PFSK-1 (cell line): Measurements from ENCODE around the gene GJD2.

ENCODE experiments used
- FOXP2 ChIP-seq: optimal IDR thresholded peaks from 2 replicates; pipeline ENCODE3; 2011; ENCODE audit warnings: borderline replicate concordance, control low read depth, inconsistent platforms; ENCODE audit not compliant: insufficient read depth; ENCODE audit errors: extremely low read length, extremely low read depth
- POLR2AphosphoS5 ChIP-seq: IDR thresholded peaks from 2 replicates; pipeline ENCODE4 v1.6.1; 2012; ENCODE audit warnings: low read depth, mild to moderate bottlenecking, control low read depth, low read length, moderate library complexity
- REST ChIP-seq, 2 experiments: IDR thresholded peaks; 2 replicates each; pipeline versions ENCODE4 v1.6.1 to v1.8.0; 2011 to 2012; ENCODE audit warnings: low read depth in 2 of 2, low read length in 2 of 2, control low read depth in 1 of 2, inconsistent platforms in 1 of 2, mild to moderate bottlenecking in 1 of 2, moderate library complexity in 1 of 2; ENCODE audit not compliant: insufficient read depth in 1 of 2
- SIN3A ChIP-seq: IDR thresholded peaks from 2 replicates; pipeline ENCODE4 v1.6.1; 2012; ENCODE audit warnings: mild to moderate bottlenecking, low read length, moderate library complexity, borderline replicate concordance; ENCODE audit not compliant: insufficient read depth
- TAF1 ChIP-seq: IDR thresholded peaks from 2 replicates; pipeline ENCODE4 v1.6.1; 2012; ENCODE audit warnings: low read length, control low read depth, borderline replicate concordance; ENCODE audit not compliant: insufficient read depth

GJD2 gene

GRCh38 chr15:34722439-34722836 is 32.4 kb downstream of the GJD2 start:
- TF ChIP-seq SIN3A (no peak), POLR2AphosphoS5 (no peak), TAF1 (no peak), FOXP2 (no peak)

DNA sequence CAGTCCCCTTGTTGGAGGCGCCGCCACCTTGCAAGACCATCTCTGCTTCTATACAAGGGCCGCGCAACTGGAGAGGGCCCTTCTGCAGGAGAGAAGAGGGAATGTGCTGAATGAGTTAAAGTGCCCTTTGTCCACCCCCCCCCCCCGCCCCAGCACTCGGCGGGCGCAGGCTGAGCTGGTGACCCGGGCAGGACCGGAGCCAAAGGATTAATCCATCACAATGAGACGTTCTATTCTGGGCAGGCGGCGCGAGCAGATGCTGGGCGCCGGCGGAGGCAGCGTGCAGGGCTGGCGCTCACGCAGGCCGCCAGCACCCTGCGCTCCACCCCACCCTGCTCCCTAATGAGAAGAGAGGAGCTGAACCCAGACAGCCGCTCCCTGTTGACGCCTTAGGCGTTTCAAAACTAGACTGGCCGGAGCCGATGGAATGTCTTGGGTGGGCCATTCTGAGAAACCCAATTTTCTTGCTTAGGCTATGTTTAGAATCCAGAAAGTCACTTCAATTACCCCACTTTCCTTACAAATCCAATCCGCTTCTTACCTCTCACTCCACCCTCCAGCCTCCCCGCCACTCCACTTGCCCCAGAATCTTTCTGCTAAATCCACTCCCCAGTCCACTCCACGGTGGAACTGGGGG is 32.9 kb downstream of the GJD2 start:
- TF ChIP-seq POLR2AphosphoS5 (no peak), SIN3A (no peak), FOXP2 (no peak), REST (IDR thresholded peaks at IDR 0.05; ENCODE audit: insufficient read depth in 1 of 2, low read depth in 2 of 2, low read length in 2 of 2) (no peak), TAF1 (no peak)

- TF ChIP-seq TAF1, result no peak
Measured at GRCh38 chr15:34721157-34721801, 33.5 kb downstream of the GJD2 start.

DNA sequence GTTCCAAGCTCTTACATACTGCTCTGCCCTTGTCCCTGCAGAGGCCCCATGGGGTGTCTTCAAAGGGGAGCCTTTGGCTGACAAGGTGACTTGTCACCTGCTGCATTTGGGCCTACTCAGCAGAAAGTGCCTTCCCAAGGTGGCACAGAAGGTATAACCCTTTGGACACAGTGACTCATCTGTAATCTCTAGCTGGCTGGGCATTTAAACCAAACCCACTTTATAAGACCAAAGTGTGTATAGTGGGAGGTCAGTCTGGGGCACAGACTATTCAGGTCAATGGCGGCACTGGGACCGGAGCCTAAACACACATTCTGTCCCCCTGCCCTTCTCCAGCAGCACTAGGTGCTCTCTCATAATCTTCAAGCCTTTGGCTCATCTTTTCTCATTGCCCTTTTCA is 35.1 kb downstream of the GJD2 start:
- TF ChIP-seq TAF1 (no peak), SIN3A (no peak), FOXP2 (no peak), REST (IDR thresholded peaks at IDR 0.05; ENCODE audit: insufficient read depth in 1 of 2, low read depth in 2 of 2, low read length in 2 of 2) (no peak), POLR2AphosphoS5 (no peak)

GRCh38 chr15:34718681-34719665 is 35.8 kb downstream of the GJD2 start:
- TF ChIP-seq POLR2AphosphoS5, result no peak
- no peak for TF ChIP-seq FOXP2
- no peak for TF ChIP-seq REST (IDR thresholded peaks at IDR 0.05; ENCODE audit: insufficient read depth in 1 of 2, low read depth in 2 of 2, low read length in 2 of 2)
- TF ChIP-seq SIN3A, result no peak
- no peak for TF ChIP-seq TAF1

GRCh38 chr15:34717729-34718128 is 37.1 kb downstream of the GJD2 start:
- TF ChIP-seq SIN3A (no peak), POLR2AphosphoS5 (no peak), REST (IDR thresholded peaks at IDR 0.05; ENCODE audit: insufficient read depth in 1 of 2, low read depth in 2 of 2, low read length in 2 of 2) (no peak), TAF1 (no peak), FOXP2 (no peak)
